GM23338 (cell line): ENCODE results near the gene KCNAB1. TPM values are rescaled to one million over a fixed set of nuclear protein-coding genes. Genes with fewer than 3 reads are reported as not detected.

Experiments used
- ATAC-seq: fragments of 200-7000 bp; cut with Tn5 transposase; 3 replicates; pipeline ENCODE4 v1.9.1; 2020
- DNase-seq: peaks from one replicate; pipeline ENCODE4 v3.0.0-alpha.2; 2015; ENCODE audit warnings: low spot score
- H2AFZ ChIP-seq: fragments of 200-600 bp; sonication (generic); 2 replicates; pipeline ENCODE4 v1.8.0; 2016; ENCODE audit warnings: antibody characterized with exemption, mild to moderate bottlenecking, moderate library complexity
- H3F3A ChIP-seq: fragments of 200-600 bp; sonication (generic); replicated peaks from 2 replicates; pipeline ENCODE4 v1.8.0; 2017; ENCODE audit warnings: antibody characterized with exemption, mixed run types, low read depth
- H3K27ac ChIP-seq: fragments of 200-600 bp; sonication (generic); 2 replicates; pipeline ENCODE4 v1.6.1; 2016; ENCODE audit warnings: low read depth
- H3K27me3 ChIP-seq: fragments of 200-600 bp; sonication (generic); 2 replicates; pipeline ENCODE4 v1.8.0; 2016; ENCODE audit warnings: mild to moderate bottlenecking, mixed run types, moderate library complexity; ENCODE audit not compliant: insufficient read depth
- H3K36me3 ChIP-seq: fragments of 200-600 bp; sonication (generic); 2 replicates; pipeline ENCODE4 v1.8.0; 2016; ENCODE audit warnings: mild to moderate bottlenecking; ENCODE audit not compliant: insufficient read depth
- H3K4me1 ChIP-seq: fragments of 200-600 bp; sonication (generic); 2 replicates; pipeline ENCODE4 v1.8.0; 2016; ENCODE audit warnings: mild to moderate bottlenecking, moderate library complexity; ENCODE audit not compliant: insufficient read depth
- H3K4me2 ChIP-seq: fragments of 200-600 bp; sonication (generic); 2 replicates; pipeline ENCODE4 v1.7.1; 2017; ENCODE audit warnings: mixed run types
- H3K4me3 ChIP-seq: fragments of 200-600 bp; sonication (generic); 2 replicates; pipeline ENCODE4 v1.6.1; 2016; ENCODE audit warnings: mixed run types
- H3K79me2 ChIP-seq: fragments of 200-600 bp; sonication (generic); replicated peaks from 2 replicates; pipeline ENCODE4 v1.8.0; 2017; ENCODE audit warnings: mild to moderate bottlenecking; ENCODE audit not compliant: insufficient read depth
- H3K9me2 ChIP-seq: fragments of 200-600 bp; sonication (generic); 2 replicates; pipeline ENCODE4 v1.8.0; 2017; ENCODE audit not compliant: insufficient read depth
- H4K20me1 ChIP-seq: fragments of 200-600 bp; sonication (generic); replicated peaks from 2 replicates; pipeline ENCODE4 v1.8.0; 2017; ENCODE audit warnings: mild to moderate bottlenecking; ENCODE audit not compliant: insufficient read depth
- H3K27ac Mint-ChIP-seq: 2 replicates; pipeline ENCODE4 v1.8.0; 2020; ENCODE audit warnings: inconsistent platforms, mild to moderate bottlenecking, moderate library complexity, mixed read lengths
- H3K27me3 Mint-ChIP-seq: 3 replicates; pipeline ENCODE4 v1.8.0; 2022; ENCODE audit warnings: low read depth, mild to moderate bottlenecking, moderate library complexity, mixed read lengths, inconsistent platforms; ENCODE audit not compliant: insufficient read depth, poor library complexity
- H3K36me3 Mint-ChIP-seq: 3 replicates; pipeline ENCODE4 v1.8.0; 2021; ENCODE audit warnings: low read depth, mild to moderate bottlenecking, inconsistent platforms, moderate library complexity, mixed read lengths
- H3K4me1 Mint-ChIP-seq: 3 replicates; pipeline ENCODE4 v1.8.0; 2020; ENCODE audit warnings: mild to moderate bottlenecking, inconsistent platforms, mixed read lengths
- H3K4me3 Mint-ChIP-seq: 3 replicates; pipeline ENCODE4 v1.8.0; 2021; ENCODE audit warnings: moderate library complexity, mild to moderate bottlenecking, inconsistent platforms, mixed read lengths
- H3K9me3 Mint-ChIP-seq: 3 replicates; pipeline ENCODE4 v1.8.0; 2020; ENCODE audit warnings: moderate library complexity, mild to moderate bottlenecking, inconsistent platforms, mixed read lengths
- CREB1 ChIP-seq: fragments of 250-450 bp; sonication (Bioruptor Pico); IDR thresholded peaks from 2 replicates; pipeline ENCODE4 v1.5.0; 2020; ENCODE audit warnings: low read depth, mild to moderate bottlenecking, moderate library complexity
- ETS1 ChIP-seq: IDR thresholded peaks from 2 replicates; pipeline ENCODE4 v1.6.1; 2016; ENCODE audit warnings: antibody characterized with exemption
- EZH2 ChIP-seq: fragments of 200-600 bp; sonication (generic); IDR thresholded peaks from one replicate; pipeline ENCODE4 v1.8.0; 2017; ENCODE audit warnings: antibody characterized with exemption, mild to moderate bottlenecking, low read depth; ENCODE audit not compliant: unreplicated experiment
- EZH2phosphoT487 ChIP-seq: fragments of 200-600 bp; sonication (generic); IDR thresholded peaks from one replicate; pipeline ENCODE4 v1.8.1; 2018; ENCODE audit warnings: antibody characterized with exemption; ENCODE audit not compliant: unreplicated experiment
- JUNB ChIP-seq: IDR thresholded peaks from one replicate; pipeline ENCODE4 v1.6.1; 2016; ENCODE audit warnings: antibody characterized with exemption; ENCODE audit not compliant: unreplicated experiment
- NANOG ChIP-seq: IDR thresholded peaks from 2 replicates; pipeline ENCODE4 v1.6.1; 2016; ENCODE audit warnings: antibody characterized with exemption, borderline replicate concordance
- POLR2AphosphoS5 ChIP-seq: IDR thresholded peaks from 2 replicates; pipeline ENCODE4 v1.6.1; 2016; ENCODE audit warnings: antibody characterized with exemption, low read depth
- REST ChIP-seq: IDR thresholded peaks from one replicate; pipeline ENCODE4 v1.6.1; 2018; ENCODE audit warnings: antibody characterized with exemption; ENCODE audit not compliant: unreplicated experiment
- STAT1 ChIP-seq: IDR thresholded peaks from one replicate; pipeline ENCODE4 v1.6.1; 2016; ENCODE audit warnings: antibody characterized with exemption; ENCODE audit not compliant: unreplicated experiment
- ZNF114 ChIP-seq: fragments of 250-450 bp; sonication (Bioruptor Pico); IDR thresholded peaks from 2 replicates; pipeline ENCODE4 v1.5.0; 2020; ENCODE audit warnings: mild to moderate bottlenecking, moderate library complexity
- ZNF331 ChIP-seq: fragments of 250-450 bp; sonication (Bioruptor Pico); IDR thresholded peaks from 2 replicates; pipeline ENCODE4 v1.5.0; 2020; ENCODE audit warnings: low read depth, mild to moderate bottlenecking, moderate library complexity
- polyA plus RNA-seq: library from polyadenylated mRNA; unstranded; fragments of >200 nt; fragmentation: Nextera tagmentation; extraction: Ambion mirVana; gene quantifications from 2 replicates; pipeline ENCODE4 v1.2.1, GENCODE V29; 2016
- total RNA-seq: library from RNA; depleted of rRNA; stranded (reverse); fragments of >200 nt; shearing (Covaris generic); gene quantifications from 2 replicates; pipeline ENCODE4 v1.2.3, GENCODE V29; 2014
- TF ChIP-seq, protein P1 (sequence below): fragments of 250-450 bp; sonication (Bioruptor Pico); IDR thresholded peaks from 2 replicates; pipeline ENCODE4 v1.5.0; 2020; ENCODE audit warnings: mild to moderate bottlenecking, moderate library complexity
- TF ChIP-seq, protein P2 (sequence below), 2 experiments: fragments of 200-600 bp in 1 of 2; sonication (generic) in 1 of 2; conservative IDR thresholded peaks; 2 replicates each; pipeline versions ENCODE4 v1.5.1 to v1.6.1; 2016 to 2017; ENCODE audit warnings: antibody characterized with exemption in 2 of 2, low read depth in 2 of 2, mild to moderate bottlenecking in 2 of 2, moderate library complexity in 1 of 2

Gene KCNAB1
- total and polyA plus RNA-seq, 2 experiments from 2014 or later, result 0.69 to 2.6 TPM

- H3K27me3 ChIP-seq, result no peaks in the 10 kb centered on the region
- TF ChIP-seq POLR2AphosphoS5 (no peak), ETS1 (no peak), ZNF114 (CRISPR knock-in tag) (no peak), EZH2phosphoT487 (no peak), REST (no peak), STAT1 (no peak), NANOG (no peak), CREB1 (CRISPR knock-in tag) (no peak), ZNF331 (no peak), JUNB (no peak), EZH2 (no peak)
- TF ChIP-seq, protein P1, sequence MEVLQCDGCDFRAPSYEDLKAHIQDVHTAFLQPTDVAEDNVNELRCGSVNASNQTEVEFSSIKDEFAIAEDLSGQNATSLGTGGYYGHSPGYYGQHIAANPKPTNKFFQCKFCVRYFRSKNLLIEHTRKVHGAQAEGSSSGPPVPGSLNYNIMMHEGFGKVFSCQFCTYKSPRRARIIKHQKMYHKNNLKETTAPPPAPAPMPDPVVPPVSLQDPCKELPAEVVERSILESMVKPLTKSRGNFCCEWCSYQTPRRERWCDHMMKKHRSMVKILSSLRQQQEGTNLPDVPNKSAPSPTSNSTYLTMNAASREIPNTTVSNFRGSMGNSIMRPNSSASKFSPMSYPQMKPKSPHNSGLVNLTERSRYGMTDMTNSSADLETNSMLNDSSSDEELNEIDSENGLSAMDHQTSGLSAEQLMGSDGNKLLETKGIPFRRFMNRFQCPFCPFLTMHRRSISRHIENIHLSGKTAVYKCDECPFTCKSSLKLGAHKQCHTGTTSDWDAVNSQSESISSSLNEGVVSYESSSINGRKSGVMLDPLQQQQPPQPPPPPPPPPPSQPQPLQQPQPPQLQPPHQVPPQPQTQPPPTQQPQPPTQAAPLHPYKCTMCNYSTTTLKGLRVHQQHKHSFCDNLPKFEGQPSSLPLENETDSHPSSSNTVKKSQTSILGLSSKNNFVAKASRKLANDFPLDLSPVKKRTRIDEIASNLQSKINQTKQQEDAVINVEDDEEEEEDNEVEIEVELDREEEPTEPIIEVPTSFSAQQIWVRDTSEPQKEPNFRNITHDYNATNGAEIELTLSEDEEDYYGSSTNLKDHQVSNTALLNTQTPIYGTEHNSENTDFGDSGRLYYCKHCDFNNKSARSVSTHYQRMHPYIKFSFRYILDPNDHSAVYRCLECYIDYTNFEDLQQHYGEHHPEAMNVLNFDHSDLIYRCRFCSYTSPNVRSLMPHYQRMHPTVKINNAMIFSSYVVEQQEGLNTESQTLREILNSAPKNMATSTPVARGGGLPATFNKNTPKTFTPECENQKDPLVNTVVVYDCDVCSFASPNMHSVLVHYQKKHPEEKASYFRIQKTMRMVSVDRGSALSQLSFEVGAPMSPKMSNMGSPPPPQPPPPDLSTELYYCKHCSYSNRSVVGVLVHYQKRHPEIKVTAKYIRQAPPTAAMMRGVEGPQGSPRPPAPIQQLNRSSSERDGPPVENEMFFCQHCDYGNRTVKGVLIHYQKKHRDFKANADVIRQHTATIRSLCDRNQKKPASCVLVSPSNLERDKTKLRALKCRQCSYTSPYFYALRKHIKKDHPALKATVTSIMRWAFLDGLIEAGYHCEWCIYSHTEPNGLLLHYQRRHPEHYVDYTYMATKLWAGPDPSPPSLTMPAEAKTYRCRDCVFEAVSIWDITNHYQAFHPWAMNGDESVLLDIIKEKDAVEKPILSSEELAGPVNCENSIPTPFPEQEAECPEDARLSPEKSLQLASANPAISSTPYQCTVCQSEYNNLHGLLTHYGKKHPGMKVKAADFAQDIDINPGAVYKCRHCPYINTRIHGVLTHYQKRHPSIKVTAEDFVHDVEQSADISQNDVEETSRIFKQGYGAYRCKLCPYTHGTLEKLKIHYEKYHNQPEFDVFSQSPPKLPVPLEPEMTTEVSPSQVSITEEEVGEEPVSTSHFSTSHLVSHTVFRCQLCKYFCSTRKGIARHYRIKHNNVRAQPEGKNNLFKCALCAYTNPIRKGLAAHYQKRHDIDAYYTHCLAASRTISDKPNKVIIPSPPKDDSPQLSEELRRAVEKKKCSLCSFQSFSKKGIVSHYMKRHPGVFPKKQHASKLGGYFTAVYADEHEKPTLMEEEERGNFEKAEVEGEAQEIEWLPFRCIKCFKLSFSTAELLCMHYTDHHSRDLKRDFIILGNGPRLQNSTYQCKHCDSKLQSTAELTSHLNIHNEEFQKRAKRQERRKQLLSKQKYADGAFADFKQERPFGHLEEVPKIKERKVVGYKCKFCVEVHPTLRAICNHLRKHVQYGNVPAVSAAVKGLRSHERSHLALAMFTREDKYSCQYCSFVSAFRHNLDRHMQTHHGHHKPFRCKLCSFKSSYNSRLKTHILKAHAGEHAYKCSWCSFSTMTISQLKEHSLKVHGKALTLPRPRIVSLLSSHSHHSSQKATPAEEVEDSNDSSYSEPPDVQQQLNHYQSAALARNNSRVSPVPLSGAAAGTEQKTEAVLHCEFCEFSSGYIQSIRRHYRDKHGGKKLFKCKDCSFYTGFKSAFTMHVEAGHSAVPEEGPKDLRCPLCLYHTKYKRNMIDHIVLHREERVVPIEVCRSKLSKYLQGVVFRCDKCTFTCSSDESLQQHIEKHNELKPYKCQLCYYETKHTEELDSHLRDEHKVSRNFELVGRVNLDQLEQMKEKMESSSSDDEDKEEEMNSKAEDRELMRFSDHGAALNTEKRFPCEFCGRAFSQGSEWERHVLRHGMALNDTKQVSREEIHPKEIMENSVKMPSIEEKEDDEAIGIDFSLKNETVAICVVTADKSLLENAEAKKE (CRISPR knock-in tag), result no peak
- TF ChIP-seq, protein P2, sequence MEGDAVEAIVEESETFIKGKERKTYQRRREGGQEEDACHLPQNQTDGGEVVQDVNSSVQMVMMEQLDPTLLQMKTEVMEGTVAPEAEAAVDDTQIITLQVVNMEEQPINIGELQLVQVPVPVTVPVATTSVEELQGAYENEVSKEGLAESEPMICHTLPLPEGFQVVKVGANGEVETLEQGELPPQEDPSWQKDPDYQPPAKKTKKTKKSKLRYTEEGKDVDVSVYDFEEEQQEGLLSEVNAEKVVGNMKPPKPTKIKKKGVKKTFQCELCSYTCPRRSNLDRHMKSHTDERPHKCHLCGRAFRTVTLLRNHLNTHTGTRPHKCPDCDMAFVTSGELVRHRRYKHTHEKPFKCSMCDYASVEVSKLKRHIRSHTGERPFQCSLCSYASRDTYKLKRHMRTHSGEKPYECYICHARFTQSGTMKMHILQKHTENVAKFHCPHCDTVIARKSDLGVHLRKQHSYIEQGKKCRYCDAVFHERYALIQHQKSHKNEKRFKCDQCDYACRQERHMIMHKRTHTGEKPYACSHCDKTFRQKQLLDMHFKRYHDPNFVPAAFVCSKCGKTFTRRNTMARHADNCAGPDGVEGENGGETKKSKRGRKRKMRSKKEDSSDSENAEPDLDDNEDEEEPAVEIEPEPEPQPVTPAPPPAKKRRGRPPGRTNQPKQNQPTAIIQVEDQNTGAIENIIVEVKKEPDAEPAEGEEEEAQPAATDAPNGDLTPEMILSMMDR (conservative IDR thresholded peaks at IDR 0.05; ENCODE audit: low read depth in 2 of 2), result no peak
- H3K36me3 Mint-ChIP-seq, result no peaks in the 10 kb centered on the region
- no peak overlapping the region for H3K4me3 Mint-ChIP-seq
- DNase-seq (no peak), ATAC-seq (no peak)
- 0 out of 2 replicates have a peak, but pooled peaks cover 6% of the 10 kb centered on the region for H3K4me1 ChIP-seq
- H3K36me3 ChIP-seq, result no peaks in the 10 kb centered on the region
- no peaks in the 10 kb centered on the region for H4K20me1 ChIP-seq
- no peaks in the 10 kb centered on the region for H3F3A ChIP-seq
- no peaks in the 10 kb centered on the region for H3K27me3 Mint-ChIP-seq
- H3K4me2 ChIP-seq, result no peak overlapping the region
- no peak overlapping the region for H3K27ac ChIP-seq
- H3K9me2 ChIP-seq, result no peaks in the 10 kb centered on the region
- no peak overlapping the region for H2AFZ ChIP-seq
- H3K79me2 ChIP-seq, result no peaks in the 10 kb centered on the region
- H3K27ac Mint-ChIP-seq, result no peak overlapping the region
- peaks cover 7% of the 10 kb centered on the region; the same call in 2 of the 3 replicates for H3K4me1 Mint-ChIP-seq
- H3K9me3 Mint-ChIP-seq, result no peaks in the 10 kb centered on the region
- H3K4me3 ChIP-seq, result no peak overlapping the region
Observed at GRCh38 chr3:156483002-156483401, 362.6 kb downstream of the KCNAB1 start.
